SH-SY5Y (cell line): Measurements from ENCODE around the gene RSPO1.

Source experiments
- GATA2 ChIP-seq: IDR thresholded peaks from 2 replicates; pipeline ENCODE4 v1.6.1; 2011; ENCODE audit warnings: mild to moderate bottlenecking, low read depth, low read length
- GATA3 ChIP-seq: IDR thresholded peaks from 2 replicates; pipeline ENCODE4 v1.6.1; 2011; ENCODE audit warnings: low read depth, mild to moderate bottlenecking, low read length, moderate library complexity

- TF ChIP-seq GATA3 (no peak), GATA2 (no peak)
Measured at GRCh38 chr1:37657620-37658412, 23.1 kb upstream of the RSPO1 start.
